Fibroblast of skin of left biceps (primary cell): ENCODE data around the gene CDH20.
"Not testable (repeated sequence)": the region's sequence is repeated elsewhere in the genome, so short reads cannot be mapped to it uniquely, and the experiment has no call there.

Source experiments
- DNase-seq, 2 experiments: peaks; one replicate each; pipeline ENCODE4 v3.0.0-alpha.2; 2013; ENCODE audit warnings: low read depth in 2 of 2

CDH20 gene

GRCh38 chr18:61348230-61348629 is 15.0 kb downstream of the CDH20 start:
- no peak for DNase-seq

DNA sequence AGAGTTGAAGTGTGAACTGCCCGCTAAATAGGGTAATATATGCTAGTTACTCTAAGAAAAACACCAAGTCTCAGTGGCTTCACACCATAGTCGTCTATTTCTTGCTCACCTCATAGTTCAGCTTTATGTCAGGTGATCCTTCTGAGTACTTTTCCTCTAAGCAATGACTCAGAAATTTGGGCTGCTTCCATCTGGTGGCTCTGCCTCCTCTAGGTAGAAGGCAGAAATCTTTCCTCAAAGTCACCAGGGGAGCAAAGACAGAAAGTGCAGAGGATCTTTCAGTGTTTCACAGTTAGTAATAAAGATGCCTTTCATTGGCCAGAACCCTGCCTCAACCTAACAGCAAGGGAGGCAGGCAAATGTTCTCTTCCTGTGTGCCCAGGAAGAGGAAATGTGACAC is 17.3 kb downstream of the CDH20 start:
- no peak for DNase-seq

GRCh38 chr18:61352059-61352458 is 18.8 kb downstream of the CDH20 start:
- no peak for DNase-seq

GRCh38 chr18:61352611-61353010 is 19.4 kb downstream of the CDH20 start:
- DNase-seq = no peak

DNA sequence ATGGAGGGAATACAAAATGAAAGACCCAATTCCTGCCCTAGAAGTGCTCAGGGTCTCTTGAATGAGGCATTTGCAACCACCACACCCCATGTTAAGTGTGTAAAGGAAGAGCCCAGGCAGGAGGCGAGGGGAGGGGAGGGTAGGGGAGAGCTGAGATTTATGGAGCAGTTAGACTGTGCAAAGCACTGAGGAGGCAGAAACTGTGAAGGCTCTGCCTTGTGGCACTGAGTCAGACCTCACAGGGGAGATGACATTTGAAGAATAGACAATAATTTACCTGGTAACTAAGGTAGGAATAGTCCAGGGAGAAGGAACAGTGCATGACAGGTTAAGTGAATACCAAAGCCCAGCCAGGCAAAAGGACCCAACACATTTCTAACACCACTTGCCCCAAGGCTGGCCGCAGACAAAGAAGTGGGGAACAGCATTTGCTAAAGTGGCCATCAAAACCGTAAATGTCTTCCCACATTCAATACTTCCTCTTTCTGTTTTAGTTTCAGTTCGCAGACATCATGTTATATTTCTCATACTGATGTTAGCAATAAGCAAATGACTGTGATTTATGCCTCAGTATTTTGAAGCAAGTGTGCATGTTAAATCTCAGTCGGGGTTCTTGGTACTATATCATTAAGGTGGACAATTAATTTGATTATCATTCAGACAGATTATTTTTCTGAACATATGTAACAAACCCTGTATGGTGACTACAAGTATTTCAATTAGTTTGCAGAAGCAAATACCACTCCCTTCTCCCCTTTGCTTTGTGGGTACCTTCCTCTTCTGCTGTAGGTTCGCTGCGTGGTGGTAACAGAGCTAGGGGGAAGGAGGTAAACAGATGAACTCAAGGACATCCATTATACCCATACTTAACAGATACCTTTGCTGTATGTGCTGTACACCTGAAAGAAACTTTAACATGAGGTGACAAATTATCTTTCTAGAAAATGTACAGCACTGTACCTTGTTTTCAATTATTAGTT is 27.5 kb downstream of the CDH20 start:
- no peak for DNase-seq

GRCh38 chr18:61362511-61362910 is 29.3 kb downstream of the CDH20 start:
- no peak for DNase-seq

DNA sequence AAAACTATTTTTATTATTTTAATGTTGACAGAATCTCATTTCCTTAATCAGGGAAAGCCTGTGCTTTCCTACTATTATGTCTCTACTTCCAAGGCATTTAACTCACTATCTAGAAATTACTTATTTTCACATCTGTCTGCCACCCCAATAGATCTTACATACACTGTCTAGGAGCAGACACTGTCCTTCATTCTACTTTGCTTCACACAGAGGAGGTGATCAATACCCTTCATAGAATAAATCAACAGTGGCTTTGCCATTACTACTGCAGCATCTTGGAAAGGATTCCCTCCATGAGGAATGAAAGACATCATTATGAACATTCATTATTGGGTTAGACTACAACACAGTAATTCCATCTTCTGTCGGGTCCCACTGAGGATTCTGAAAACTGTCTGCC is 31.7 kb downstream of the CDH20 start:
- DNase-seq = no peak

DNA sequence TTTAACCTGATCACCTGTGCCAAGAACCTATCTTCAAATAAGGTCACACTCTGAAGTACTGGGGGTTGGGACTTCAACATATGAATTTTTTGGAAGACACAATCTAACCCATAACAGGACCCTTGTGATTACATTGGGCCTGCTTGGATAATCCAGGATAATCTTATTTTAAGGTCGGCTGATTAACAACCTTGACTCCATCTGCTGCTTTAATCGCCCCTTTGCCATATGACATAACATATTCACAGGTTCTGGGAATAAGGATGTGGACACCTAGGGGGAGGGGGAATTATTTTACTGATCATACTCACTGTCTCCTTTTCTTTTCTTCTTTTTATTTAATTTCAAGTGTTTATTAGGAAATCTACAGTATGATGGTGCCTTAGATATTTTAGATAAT is 34.8 kb downstream of the CDH20 start:
- no peak for DNase-seq

- not testable (repeated sequence) for DNase-seq
These were observed 36.4 kb downstream of the CDH20 start for GRCh38 chr18:61369671-61370070.

GRCh38 chr18:61371111-61371510 is 37.9 kb downstream of the CDH20 start:
- DNase-seq = no peak

GRCh38 chr18:61379827-61380226 is 46.6 kb downstream of the CDH20 start:
- no peak for DNase-seq

DNA sequence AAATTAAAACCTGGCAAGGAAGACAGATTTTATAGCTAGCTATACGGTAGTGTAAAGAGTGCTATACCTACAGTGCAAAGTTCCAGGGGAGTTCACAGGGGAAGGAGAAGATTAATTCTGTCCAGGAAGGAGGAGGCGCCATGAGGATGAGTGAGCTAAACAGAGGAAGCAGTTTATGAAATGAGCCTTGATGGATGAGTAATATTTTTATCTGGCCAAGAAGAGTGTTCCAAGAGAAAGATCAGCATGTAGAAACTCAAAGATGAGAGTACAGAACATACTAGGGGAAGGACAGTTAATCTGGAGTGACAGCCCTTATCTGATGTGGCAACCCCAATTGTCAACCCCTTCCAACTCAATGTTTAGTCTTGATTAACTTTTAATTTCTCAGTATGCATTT is 54.8 kb downstream of the CDH20 start:
- DNase-seq = no peak

DNA sequence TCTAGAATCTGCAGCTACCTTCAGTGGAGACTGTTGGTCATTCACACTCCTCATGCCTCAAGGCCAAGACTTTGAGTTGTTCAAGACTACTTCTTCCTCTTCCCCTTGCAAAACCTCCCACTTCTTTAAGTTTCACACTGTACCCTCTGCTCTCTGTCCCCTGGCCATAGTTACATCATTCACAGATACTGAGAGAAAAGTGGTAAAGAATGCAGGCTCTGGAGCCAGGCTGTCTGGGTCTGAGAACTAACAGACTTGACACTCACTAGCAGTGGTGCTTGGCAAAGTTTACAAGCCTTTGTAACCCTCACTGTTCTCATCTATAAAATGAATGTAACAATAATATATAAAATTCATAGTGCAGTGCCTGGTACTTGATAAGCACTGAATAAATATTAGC is 61.8 kb downstream of the CDH20 start:
- no peak for DNase-seq

DNA sequence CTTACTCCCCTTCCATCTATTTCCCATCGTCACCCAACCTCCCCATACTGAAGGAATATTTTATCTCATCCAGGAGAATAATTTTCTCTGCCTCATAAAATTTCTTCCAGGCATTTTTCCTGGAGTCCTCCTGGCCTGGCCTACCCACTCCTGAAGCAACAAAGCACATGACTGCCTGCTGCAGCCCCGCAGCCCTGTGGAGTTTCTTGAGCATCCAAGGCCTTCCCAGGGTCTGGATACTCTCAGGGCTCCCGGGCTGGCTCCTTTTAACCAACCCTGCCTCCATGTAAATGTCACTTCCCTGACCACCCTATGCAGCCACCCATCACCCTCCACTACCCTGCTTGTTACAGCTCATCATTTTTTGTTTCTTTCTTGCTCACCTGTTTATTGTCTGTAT is 64.0 kb downstream of the CDH20 start:
- no peak for DNase-seq

DNA sequence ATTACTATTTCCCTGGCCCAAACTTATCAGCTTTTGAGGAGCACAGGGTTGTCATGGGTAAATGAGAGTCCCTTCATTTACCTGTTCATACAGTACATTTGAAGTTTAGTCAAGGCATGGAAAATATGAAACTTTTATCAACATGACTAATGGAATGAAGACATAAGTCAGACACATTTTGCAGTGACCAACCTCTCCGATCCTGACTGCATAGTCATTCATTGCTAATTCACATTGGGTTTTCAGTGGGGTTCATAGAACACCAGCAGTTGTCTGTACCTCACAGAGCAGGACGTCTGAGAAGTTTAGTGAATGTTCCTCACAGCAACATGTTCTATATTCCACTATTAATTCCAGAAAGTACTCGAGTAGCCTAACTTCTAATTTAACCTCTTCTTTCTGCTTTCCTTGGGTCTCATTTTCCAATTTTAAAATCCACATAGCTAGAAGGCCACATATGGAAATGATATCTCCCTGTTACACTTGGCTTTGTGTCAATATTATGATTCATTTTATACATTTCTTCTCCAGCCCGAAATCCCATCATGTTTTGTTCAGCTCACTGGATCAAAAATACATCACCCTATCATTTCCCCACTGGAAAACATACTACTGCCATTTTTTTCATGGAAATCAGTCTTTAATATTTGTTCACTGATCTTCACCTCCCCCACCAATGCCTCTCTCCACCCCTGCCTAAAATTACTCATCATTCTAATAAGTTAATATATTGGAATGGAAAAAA is 65.9 kb downstream of the CDH20 start:
- DNase-seq = peak; percentile 82 to 89

DNA sequence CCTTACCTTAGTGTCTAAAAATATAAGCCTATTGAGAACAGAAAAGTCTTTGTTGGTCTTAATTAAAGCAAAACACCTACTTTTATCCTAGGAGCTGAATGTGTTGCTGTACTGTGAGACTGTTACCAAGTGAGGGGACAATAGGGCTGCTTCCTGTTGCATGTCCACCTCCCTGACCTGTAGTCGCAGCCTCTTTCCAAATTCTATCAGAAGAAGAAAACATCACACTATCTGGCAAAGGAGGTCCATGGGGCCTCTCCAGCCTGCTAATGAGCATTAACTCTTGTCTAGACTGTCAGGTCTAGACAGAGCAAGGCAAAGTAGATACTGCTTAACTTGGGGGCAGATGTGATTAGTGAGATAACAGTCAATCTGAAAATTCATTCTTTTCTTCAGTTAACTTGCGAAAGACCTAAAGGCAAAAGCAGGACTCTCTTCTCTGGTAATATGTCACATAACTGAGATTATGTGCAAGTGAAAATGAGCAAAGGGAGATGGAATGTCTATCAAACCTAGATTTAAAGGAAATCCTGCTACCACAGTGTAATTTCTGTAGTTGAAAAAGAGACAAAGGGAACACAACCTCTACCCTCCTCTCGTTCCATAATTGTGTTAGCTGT is 66.9 kb downstream of the CDH20 start:
- DNase-seq = no peak

DNA sequence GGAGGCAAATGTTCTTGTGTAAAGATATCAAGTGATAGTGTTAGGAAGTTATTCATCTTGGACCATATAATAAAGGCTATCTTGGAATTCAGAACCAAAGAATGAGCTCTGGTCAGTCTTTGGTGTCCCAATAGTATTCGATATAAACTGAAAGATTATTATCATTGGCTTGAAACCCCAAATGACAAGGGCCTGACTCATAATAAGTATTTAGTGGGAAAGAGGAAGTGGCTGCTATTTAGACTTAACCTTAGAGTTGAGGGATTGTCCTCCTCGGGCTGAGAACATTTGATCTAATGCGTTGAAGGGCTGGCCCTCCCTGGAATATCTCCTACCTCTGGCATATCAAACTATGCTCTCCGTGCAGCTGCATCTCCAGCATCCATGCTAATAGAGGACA is 67.5 kb downstream of the CDH20 start:
- peak; percentile 37 to 40 for DNase-seq

DNA sequence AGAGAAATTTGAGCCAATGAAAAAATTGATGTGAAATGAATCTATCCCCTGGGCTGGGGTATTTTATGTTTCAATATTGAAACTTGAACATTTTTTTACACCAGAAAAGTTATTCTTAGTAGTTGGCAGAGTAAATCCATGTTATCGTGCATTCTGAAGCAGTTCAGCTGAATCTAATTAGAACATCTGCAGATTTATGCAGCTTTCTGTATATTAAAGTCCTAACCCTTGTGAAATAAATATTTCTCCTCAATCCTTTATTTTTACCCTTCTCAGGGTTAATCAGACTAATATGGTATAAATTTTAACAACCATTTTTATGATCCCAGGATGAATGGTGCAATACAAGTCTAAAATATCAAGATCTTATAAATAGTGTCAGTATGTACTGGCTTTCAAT is 69.5 kb downstream of the CDH20 start:
- DNase-seq = peak; percentile 35 to 48

- DNase-seq = no peak
These were observed 80.2 kb downstream of the CDH20 start for GRCh38 chr18:61413396-61413795.

DNA sequence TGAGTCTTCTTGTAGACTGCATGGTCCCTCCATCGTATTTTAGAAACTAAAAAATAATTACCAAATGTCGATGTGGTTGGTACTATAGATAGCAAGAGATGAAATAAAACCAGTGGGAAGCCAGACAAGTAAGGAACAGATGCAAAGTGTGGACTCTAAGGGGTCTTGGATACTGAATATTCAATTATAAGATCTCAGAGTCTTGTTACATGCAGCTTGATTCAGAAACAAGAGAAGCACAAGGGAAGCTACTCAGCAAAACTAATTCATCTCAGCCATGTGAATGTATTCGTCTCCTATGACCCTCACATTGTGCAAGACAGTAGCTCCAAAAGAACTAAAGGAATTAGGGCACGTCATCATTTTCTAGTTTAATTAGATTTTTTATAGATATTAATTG is 80.9 kb downstream of the CDH20 start:
- no peak for DNase-seq

- DNase-seq = no peak
These were observed 86.5 kb downstream of the CDH20 start for GRCh38 chr18:61419763-61420162.

DNA sequence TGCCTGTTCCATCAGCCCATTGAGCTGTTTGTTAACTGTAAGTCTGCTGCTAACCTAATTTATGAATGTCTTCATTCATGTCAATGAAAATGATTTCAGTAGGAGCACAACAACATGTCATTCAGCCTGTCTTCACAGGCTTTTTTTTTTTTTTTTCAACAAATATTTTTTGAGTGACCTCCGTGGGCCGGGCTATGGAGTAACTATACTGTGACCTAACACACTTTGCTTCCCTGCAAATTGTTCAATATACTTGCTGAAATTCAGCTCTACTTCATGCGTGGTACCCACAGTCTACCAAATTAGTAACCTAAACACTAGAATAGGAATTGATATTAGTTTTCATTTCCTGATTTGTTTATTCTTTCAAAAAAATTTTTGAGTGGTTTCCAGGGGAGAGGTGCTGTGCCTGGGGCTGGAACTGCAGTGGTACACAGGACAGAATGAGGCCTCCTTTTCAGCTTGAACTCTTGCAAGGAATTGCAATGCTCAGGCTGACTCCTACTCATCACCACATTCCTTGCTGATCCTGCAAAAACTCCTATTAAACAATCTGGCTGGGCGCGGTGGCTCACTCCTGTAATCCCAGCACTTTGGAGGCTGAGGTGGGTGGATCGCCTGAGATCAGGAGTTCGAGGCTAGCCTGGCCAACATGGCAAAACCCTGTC is 87.1 kb downstream of the CDH20 start:
- no peak for DNase-seq
